OCI-LY7 (cell line): ENCODE results near the gene CYBRD1. TPM values are rescaled to one million over a fixed set of nuclear protein-coding genes. Genes with fewer than 3 reads are reported as not detected.

ENCODE experiments used
- BruUV-seq: library from RNA; stranded (reverse); fragments of 400-500 nt; replicated peaks from 2 replicates; lab custom pipeline; 2021; lab: Mats Ljungman, UMichigan
- CTCF ChIA-PET: fragments of 300-600 bp; sonication (Branson Sonifier 250); formaldehyde crosslinking; loops from one replicate; lab custom pipeline; 2022; ENCODE audit warnings: antibody characterized with exemption; ENCODE audit not compliant: unreplicated experiment; lab: Charles Lee
- POLR2A ChIA-PET: fragments of 300-600 bp; sonication (Branson Sonifier 250); formaldehyde crosslinking; loops from one replicate; lab custom pipeline; 2022; ENCODE audit warnings: antibody characterized with exemption; lab: Charles Lee
- DNase-seq: peaks from one replicate; pipeline ENCODE4 v3.0.0-alpha.2; 2015; ENCODE audit warnings: low spot score
- H2AFZ ChIP-seq: fragments of 200-600 bp; sonication (generic), shearing (Covaris generic); 2 replicates; pipeline ENCODE4 v1.6.1; 2014; ENCODE audit warnings: mild to moderate bottlenecking, antibody characterized with exemption, low read length, moderate library complexity
- H3K27ac ChIP-seq: fragments of 200-600 bp; sonication (generic); 2 replicates; pipeline ENCODE4 v1.5.1; 2014; ENCODE audit warnings: mixed run types, low read depth, mild to moderate bottlenecking, moderate library complexity, low read length, inconsistent platforms; ENCODE audit not compliant: poor library complexity, severe bottlenecking
- H3K36me3 ChIP-seq: fragments of 200-600 bp; sonication (generic); 2 replicates; pipeline ENCODE4 v1.6.1; 2014; ENCODE audit warnings: mild to moderate bottlenecking, antibody characterized with exemption, low read length, moderate library complexity, mixed read lengths; ENCODE audit not compliant: insufficient read depth
- H3K4me1 ChIP-seq: fragments of 200-600 bp; sonication (generic); 2 replicates; pipeline ENCODE4 v1.5.1; 2014; ENCODE audit warnings: mild to moderate bottlenecking, low read length; ENCODE audit not compliant: insufficient read depth, poor library complexity, severe bottlenecking
- H3K4me2 ChIP-seq: fragments of 200-600 bp; sonication (generic); 2 replicates; pipeline ENCODE4 v1.6.1; 2014; ENCODE audit warnings: mild to moderate bottlenecking, low read length
- H3K4me3 ChIP-seq: fragments of 200-600 bp; sonication (generic); 2 replicates; pipeline ENCODE4 v1.5.1; 2014; ENCODE audit warnings: mild to moderate bottlenecking, low read depth, low read length; ENCODE audit not compliant: poor library complexity, severe bottlenecking
- H3K79me2 ChIP-seq: fragments of 200-600 bp; sonication (generic); 2 replicates; pipeline ENCODE4 v1.6.1; 2016; ENCODE audit warnings: low read depth, mild to moderate bottlenecking, low read length, moderate library complexity, mixed read lengths; ENCODE audit not compliant: insufficient read depth
- H3K9me2 ChIP-seq: fragments of 200-600 bp; sonication (generic); 2 replicates; pipeline ENCODE4 v1.6.1; 2016; ENCODE audit warnings: mild to moderate bottlenecking, low read length, mixed read lengths; ENCODE audit not compliant: insufficient read depth
- H3K9me3 ChIP-seq: fragments of 200-600 bp; sonication (generic); 2 replicates; pipeline ENCODE4 v1.6.1; 2014; ENCODE audit warnings: mild to moderate bottlenecking, mixed run types, low read length, mixed read lengths
- H4K20me1 ChIP-seq: fragments of 200-600 bp; sonication (generic); 2 replicates; pipeline ENCODE4 v1.6.1; 2014; ENCODE audit warnings: mild to moderate bottlenecking, antibody characterized with exemption, low read length, moderate library complexity, mixed read lengths; ENCODE audit not compliant: insufficient read depth
- EZH2phosphoT487 ChIP-seq: fragments of 200-600 bp; sonication (generic); IDR thresholded peaks from 2 replicates; pipeline ENCODE4 v1.6.1; 2018; ENCODE audit warnings: low read depth, borderline replicate concordance, mild to moderate bottlenecking, mixed run types, antibody characterized with exemption, low read length, moderate library complexity, mixed read lengths
- intact Hi-C: fragments of 100-400 bp; cut with micrococcal nuclease; formaldehyde crosslinking; loops from one replicate; pipeline ENCODE4 v1.10.0; 2022; ENCODE audit not compliant: unreplicated experiment
- total RNA-seq, 2 experiments: library from RNA; depleted of rRNA in 1 of 2; stranded (reverse); fragments of >200 nt in 1 of 2; shearing (Covaris generic) in 1 of 2; gene quantifications; 2 replicates each; pipeline ENCODE4 v1.2.3, GENCODE V29; 2014 to 2022
- TF ChIP-seq, protein P1 (sequence below): fragments of 200-600 bp; sonication (generic); conservative IDR thresholded peaks from 2 replicates; pipeline ENCODE4 v1.5.1; 2014; ENCODE audit warnings: mild to moderate bottlenecking, antibody characterized with exemption, low read length, moderate library complexity, mixed read lengths

CYBRD1 gene
- total RNA-seq, 2 experiments from 2014 or later: not detected

GRCh38 chr2:171513719-171514160, 8.5 kb upstream of the CYBRD1 start:
- Histone ChIP-seq H3K79me2 (no peaks in the 10 kb centered on the region), H3K9me2 (no peaks in the 10 kb centered on the region), H3K4me1 (peaks cover 11% of the 10 kb centered on the region), H4K20me1 (no peaks in the 10 kb centered on the region), H3K4me3 (no peak overlapping the region), H3K4me2 (peak overlapping the region; percentile 41), H3K9me3 (no peaks in the 10 kb centered on the region), H3K27ac (peak overlapping the region; percentile 14), H2AFZ (peak overlapping the region; percentile 69), H3K36me3 (no peaks in the 10 kb centered on the region)
- DNase-seq: peak; percentile 36
- intact Hi-C loops: no loop called here
- ChIA-PET POLR2A (interaction anchor here (0.6 kb wide), 1 partner anchor 191 kb away, joined by 3 read pairs; no protein-coding TSS in a partner anchor), CTCF (no interaction called here)
- BruUV-seq: no TSS peak
- TF ChIP-seq EZH2phosphoT487: no peak
- TF ChIP-seq, protein P1, sequence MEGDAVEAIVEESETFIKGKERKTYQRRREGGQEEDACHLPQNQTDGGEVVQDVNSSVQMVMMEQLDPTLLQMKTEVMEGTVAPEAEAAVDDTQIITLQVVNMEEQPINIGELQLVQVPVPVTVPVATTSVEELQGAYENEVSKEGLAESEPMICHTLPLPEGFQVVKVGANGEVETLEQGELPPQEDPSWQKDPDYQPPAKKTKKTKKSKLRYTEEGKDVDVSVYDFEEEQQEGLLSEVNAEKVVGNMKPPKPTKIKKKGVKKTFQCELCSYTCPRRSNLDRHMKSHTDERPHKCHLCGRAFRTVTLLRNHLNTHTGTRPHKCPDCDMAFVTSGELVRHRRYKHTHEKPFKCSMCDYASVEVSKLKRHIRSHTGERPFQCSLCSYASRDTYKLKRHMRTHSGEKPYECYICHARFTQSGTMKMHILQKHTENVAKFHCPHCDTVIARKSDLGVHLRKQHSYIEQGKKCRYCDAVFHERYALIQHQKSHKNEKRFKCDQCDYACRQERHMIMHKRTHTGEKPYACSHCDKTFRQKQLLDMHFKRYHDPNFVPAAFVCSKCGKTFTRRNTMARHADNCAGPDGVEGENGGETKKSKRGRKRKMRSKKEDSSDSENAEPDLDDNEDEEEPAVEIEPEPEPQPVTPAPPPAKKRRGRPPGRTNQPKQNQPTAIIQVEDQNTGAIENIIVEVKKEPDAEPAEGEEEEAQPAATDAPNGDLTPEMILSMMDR: no peak

GRCh38 chr2:171514908-171515582, 7.2 kb upstream of the CYBRD1 start:
- Histone ChIP-seq H3K79me2 (no peaks in the 10 kb centered on the region), H3K9me3 (no peaks in the 10 kb centered on the region), H3K4me2 (no peak overlapping the region), H4K20me1 (no peaks in the 10 kb centered on the region), H3K36me3 (no peaks in the 10 kb centered on the region), H3K9me2 (no peaks in the 10 kb centered on the region), H3K4me1 (peaks cover 11% of the 10 kb centered on the region), H2AFZ (no peak overlapping the region), H3K27ac (no peak overlapping the region), H3K4me3 (no peak overlapping the region)
- TF ChIP-seq, protein P1: no peak
- TF ChIP-seq EZH2phosphoT487: no peak
- ChIA-PET CTCF (no interaction called here), POLR2A (no interaction called here)
- no TSS peak for BruUV-seq
- DNase-seq: no peak
- intact Hi-C loops: no loop called here

GRCh38 chr2:171515672-171516298, 6.5 kb upstream of the CYBRD1 start:
- BruUV-seq: no TSS peak

More at GRCh38 chr2:171515672-171516298, 6.5 kb upstream of the CYBRD1 start:
- Histone ChIP-seq H3K4me3 (no peak overlapping the region), H3K79me2 (no peaks in the 10 kb centered on the region), H4K20me1 (no peaks in the 10 kb centered on the region), H3K36me3 (no peaks in the 10 kb centered on the region), H2AFZ (no peak overlapping the region), H3K9me3 (no peaks in the 10 kb centered on the region), H3K27ac (no peak overlapping the region), H3K4me2 (no peak overlapping the region), H3K9me2 (no peaks in the 10 kb centered on the region), H3K4me1 (peaks cover 11% of the 10 kb centered on the region)
- intact Hi-C loops: no loop called here
- DNase-seq: no peak
- no peak for TF ChIP-seq EZH2phosphoT487
- TF ChIP-seq, protein P1: no peak
- POLR2A ChIA-PET: no interaction called here
- CTCF ChIA-PET: no interaction called here
